DOHH2 (cell line): ENCODE measurements around the gene KRTAP5-8.

ENCODE experiments used
- CTCF ChIP-seq: fragments of 200-600 bp; sonication (generic); IDR thresholded peaks from one replicate; pipeline ENCODE4 v1.5.1; 2014; ENCODE audit warnings: antibody characterized with exemption, mild to moderate bottlenecking, low read depth, low read length; ENCODE audit not compliant: poor library complexity, severe bottlenecking
- EZH2phosphoT487 ChIP-seq: fragments of 200-600 bp; sonication (generic); IDR thresholded peaks from 2 replicates; pipeline ENCODE4 v1.6.1; 2017; ENCODE audit warnings: borderline replicate concordance, mild to moderate bottlenecking, antibody characterized with exemption, low read length, moderate library complexity, mixed read lengths

- no peak for TF ChIP-seq CTCF
- no peak for TF ChIP-seq EZH2phosphoT487
Measured at GRCh38 chr11:71507102-71507501, 30.7 kb upstream of the KRTAP5-8 start.
